HG02943 (cell line): ENCODE measurements around the gene NLGN2.

Source experiments
- ATAC-seq: cut with Tn5 transposase; IDR thresholded peaks from one replicate; pipeline ENCODE4 v1.9.1; 2021; ENCODE audit warnings: mild to moderate bottlenecking, low read depth, moderate library complexity; ENCODE audit not compliant: unreplicated experiment

The NLGN2 gene

GRCh38 chr17:7391307-7391706 lies 16.3 kb upstream of the NLGN2 start:
- ATAC-seq = no peak

- no peak for ATAC-seq
Measured at GRCh38 chr17:7392696-7393612, 14.7 kb upstream of the NLGN2 start.

DNA sequence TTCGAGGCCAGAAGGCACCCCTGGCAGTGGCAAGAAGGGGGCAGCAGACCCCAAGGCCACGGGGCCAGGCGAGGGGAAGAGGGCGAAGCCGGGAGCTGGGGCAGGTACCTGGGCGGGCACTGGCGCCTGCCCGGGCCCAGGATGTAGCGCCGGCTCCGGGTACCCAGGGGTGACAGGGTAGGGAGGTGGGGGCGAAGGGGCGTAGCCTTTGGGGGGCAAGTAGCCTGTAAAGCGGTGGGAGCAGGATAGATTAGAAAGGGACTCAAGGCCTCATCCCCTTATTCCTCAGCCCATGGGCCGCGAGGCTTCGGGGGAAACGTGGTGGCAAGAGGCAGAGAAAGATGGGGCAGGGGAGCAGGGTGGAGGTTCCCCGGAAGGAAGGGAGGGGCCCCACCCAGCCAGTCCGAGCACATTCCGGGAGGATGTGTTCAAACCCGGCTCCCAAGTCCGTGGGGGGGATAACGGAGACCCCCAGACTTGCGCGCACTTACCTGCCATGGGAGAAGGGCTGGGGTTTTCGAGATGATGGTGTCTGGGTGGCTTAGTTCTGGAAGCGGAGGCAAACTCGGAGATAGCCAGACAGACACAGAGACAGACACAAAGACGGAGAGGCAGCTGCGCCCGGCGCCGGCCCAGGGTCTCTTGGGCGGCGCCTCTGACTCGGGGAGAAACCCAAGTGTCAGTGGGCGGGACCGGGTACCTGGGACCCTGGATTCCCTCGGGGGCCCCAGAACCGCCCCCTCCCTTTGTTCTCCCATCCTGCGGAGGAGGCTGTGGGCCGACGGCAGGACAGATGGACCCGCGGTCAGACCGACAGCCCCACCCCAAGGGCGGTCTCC lies 13.8 kb upstream of the NLGN2 start:
- no peak for ATAC-seq

GRCh38 chr17:7394452-7395191 lies 13.0 kb upstream of the NLGN2 start, which contains the start of gene PLSCR3:
Gene PLSCR3, minus strand, starts transcription at chr17:7394525. Its CDS starts 415 bp downstream, at chr17:7394110.
- ATAC-seq = no peak

DNA sequence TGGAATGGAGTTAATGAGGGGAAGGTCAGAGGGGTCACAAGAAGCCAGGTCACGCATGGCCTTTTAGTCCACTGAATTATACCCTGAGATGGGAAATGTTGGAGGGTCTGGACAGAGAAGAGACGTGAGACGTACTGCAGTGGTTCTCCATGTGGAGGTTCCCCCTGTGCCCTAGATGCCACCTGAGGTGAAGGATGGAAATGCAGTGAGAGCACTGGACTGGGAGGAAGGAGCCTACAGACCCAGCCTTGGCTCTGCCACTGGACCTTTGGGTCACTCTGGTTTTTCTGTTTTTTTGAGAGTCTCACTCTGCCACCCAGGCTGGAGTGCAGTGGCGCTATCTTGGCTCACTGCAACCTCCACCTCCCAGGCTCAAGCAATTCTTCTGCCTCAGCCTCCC lies 11.5 kb upstream of the NLGN2 start:
- no peak for ATAC-seq

GRCh38 chr17:7398612-7399011 lies 9.0 kb upstream of the NLGN2 start:
- no peak for ATAC-seq

DNA sequence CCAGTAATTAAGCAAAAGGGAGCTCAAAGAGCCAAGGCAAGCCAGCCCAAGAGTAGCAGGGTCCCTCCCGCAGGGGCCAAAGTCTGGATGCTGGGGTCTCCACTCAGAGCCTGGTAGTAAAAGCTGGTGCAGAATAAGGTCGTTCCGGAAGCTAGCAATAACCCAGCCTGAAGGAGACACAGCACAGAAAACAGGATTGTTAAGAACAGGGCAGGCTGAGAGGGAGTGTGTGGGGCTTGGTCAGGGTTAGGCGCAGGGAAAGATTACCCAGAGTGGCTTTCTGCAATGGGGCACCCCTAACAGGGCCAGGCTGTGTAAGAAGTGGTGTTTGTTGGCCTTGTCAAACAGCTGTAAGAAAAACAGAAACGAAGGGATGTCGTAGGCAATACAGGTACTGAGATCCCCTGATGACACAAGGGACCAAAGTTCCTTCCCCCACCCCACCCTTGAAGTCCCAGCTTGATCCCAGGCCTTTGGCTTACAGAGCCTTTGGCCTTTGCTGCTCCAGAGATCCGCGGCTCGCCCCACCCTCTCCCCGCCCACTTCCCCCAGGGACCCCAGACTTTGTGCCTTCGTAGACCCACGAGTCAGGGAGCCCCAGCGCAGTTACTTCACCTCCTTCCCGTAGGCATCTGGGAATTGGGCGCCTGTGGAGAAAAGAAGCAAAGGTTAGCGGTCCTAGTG lies 4.5 kb upstream of the NLGN2 start:
- no peak for ATAC-seq

- ATAC-seq = peak; percentile 19
Measured at GRCh38 chr17:7403727-7403976, 4.0 kb upstream of the NLGN2 start.

DNA sequence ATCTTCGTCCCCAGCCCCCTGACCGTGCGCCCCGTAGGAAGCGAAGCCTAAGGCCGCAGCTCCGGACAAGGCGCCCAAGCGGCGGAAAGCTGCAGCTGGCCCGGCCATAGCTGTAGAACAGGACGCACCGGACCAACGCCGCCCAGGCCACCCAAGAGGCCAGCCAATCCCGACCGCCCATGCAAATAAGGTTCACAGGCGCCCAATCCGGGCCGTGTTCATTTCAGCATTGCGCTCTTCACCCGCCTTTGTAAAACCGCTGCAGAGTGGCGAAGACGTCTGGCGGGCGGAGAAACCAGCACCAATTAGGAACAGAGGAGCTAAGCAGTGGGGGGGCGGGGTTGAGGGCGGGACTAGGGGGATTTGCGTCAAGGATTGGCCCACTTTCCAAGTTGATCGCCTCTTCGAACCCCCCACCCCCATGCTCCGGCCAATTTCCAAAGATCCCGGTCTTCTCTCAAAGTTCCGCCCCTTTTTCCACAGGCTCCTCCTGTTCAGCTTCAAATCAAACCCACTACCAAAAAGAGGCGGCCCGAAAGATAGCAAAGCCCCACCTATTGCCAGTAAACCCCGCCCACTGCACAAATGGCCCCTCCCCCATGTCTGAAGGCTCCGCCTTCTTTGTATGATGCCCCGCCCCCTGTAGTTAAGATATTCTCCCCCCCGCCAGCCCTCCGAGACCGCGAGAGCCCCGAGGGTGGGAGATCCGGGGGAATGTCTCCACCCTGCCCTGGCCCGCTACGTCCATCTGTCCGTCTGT lies 3.5 kb upstream of the NLGN2 start, which contains the start of gene TMEM256:
Gene TMEM256, minus strand, starts transcription at position 121 of the 760 bp plus-strand sequence. Its CDS starts 13 bp downstream, at position 108.
- ATAC-seq = peak; percentile 83

DNA sequence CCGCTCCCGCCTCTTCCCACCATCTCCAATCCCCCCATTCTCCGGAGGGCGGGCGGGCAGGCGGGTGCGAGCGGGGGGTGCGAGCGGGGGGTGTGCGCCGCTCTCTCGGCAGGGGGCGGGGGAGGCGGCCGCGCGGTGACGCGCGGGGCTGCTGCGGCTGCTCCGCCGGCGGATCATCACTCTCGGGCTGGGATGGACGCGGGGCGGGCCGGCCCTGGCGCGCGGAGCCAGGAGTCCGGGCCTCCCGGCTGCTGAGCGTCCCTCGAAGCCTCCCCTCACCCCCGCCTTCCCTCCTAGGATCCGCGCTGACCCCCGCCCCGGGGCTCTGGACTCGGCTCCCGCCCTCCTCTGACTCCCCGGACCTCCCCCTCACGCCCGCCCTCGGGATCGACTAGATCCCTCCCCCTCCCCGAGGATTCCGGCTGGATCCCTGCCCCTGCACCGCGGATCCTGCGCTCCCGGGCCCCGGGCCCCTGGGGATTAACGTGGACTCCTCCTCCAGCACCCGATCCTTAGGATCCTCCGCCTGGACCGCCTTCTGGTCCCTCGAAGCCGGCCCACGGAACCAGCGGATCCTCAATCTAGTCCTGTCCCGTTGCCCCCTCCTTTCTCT lies 2.8 kb upstream of the NLGN2 start:
- peak; percentile 15 for ATAC-seq

GRCh38 chr17:7405350-7406234 lies 2.1 kb upstream of the NLGN2 start:
- ATAC-seq = no peak

DNA sequence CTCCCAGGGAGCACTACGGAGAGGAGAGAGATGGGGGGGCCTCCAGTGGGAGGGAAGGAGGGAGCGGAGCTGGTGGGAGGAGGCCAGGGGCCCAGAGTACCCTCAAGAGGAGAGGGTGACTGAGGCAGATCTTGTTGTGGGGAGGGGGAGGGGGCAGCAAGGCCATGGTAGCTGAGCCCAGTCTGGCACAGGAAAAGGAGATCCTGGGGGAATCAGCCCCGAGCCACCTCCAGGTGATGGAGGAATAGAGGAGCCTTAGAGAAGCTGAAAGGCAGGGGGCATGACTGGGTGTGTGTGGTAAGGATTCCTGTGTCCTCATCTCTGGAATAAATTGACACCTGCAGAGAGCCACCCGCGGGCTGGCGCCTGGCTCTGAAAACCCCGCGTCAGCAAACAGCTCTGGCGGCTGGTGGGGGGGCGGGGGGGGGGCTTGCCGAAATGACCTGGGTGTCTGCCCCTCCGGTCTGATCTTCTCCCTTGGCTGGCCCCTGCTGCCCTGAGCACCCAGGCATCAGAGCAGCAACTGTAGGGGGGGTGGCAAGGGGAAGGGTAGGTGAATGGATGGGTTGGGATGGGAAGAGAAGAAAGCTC lies 1.3 kb upstream of the NLGN2 start:
- no peak for ATAC-seq

DNA sequence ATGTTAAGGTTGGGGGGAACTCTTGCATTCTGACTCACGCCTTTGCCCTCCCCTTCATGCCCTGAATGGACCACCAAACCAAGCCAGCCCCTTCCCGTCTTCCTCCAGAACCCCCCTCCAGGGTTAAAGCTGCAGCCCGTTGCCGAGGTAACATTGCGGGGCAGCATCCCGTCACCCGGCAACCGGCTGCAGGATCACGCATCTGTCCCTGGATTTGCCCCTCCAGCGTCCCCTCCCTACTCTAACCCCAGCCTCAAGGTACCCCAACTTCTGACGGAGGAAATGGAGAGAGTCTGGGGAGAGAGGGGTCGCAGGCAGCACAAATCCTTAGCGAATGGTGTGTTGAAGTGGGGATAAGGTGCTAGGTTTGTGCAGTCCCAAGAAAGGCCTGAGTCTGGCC lies 563 bp upstream of the NLGN2 start:
- no peak for ATAC-seq

GRCh38 chr17:7408252-7408727 lies 645 bp downstream of the NLGN2 start:
- ATAC-seq = no peak

GRCh38 chr17:7408863-7409262 lies 1.2 kb downstream of the NLGN2 start:
- no peak for ATAC-seq

- no peak for ATAC-seq
Measured at GRCh38 chr17:7409716-7410115, 2.1 kb downstream of the NLGN2 start.

- no peak for ATAC-seq
Measured at GRCh38 chr17:7410634-7411426, 3.2 kb downstream of the NLGN2 start.
